HL-60/S4 treated with retinoic acid at 250 ng/mL for 4 days and 3 days (cell line): ENCODE data around the gene TSHZ3.

Experiments used
- in situ Hi-C: fragments of 300-500 bp; cut with MboI; formaldehyde crosslinking; loops from 2 replicates; pipeline ENCODE4 v1.7.0; 2022; ENCODE audit warnings: low sequenced_read_pairs

Gene TSHZ3

DNA sequence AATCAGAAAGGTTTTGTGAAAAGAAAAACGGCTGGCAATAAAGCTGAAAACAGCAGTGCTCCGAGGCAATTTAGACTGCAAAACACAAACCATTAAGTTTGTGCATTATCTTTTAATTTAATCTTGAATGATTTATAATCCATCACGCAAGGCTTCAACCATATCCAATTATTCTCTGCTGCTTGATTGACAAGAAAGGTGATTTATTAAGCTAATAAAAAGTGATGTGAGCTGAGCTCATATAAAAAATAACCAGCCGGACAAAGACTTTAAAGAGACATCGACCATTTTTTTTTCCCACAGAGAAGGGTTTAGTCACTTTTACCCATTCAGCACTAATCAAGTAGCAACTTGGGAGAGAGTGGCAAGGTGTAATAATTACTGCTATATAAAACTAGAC is 33.6 kb downstream of the TSHZ3 start:
- in situ Hi-C loops = no loop called here

DNA sequence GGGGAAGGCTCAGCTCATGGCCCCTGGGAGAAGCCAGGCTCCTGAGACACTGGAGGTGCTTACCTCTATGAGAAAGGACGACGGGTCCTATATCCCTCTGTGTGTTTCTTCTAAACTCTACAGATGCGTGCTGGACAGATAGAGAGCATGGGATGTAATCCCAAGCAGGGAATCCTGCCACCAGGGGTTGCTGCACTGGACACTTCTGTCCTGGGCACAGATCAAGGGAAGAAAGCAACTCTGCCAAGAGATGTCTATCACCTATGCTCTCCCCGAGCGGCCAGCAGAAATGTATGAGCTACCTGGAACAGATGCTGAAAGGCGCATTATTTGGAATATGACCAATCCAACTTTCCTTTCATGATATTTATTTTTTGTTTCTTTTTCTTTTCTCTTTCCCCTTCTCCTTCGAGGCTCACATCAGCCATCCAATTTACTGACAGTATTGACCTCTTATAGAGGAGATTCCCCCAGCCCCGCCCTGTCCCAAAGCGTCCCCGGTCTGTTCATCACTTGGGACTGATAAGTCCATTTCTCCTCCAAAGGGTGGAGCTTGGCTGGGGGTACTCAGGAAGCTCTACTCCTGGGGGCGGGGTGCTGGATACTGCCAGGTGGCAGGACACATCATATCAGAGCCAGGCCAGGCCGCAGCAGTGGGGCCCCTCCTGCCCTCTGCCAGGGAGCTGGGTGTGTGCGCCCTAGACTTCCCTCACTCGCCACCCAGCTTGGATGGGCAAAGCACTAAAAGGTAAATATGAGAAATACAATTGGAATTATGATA is 34.2 kb downstream of the TSHZ3 start:
- in situ Hi-C loops = no loop called here

DNA sequence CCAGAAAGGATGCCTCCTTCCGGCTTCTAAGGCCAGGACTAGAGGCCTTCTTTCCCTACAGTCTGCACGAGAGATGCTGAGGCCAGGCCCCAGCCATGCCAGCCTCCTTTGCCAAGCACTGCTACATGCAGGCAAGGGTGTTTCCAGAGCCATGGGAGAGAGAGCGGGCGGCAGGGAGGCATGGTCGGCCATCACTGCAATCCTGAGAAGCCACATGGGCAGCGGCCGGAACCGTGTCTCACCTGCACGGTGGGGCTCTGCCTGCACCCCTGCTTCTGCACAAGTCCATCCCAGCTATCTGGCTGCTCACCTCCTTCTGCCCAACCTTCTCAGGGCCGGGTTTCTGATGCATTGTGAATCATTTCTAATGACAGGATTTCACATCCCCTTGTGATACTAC is 35.1 kb downstream of the TSHZ3 start:
- in situ Hi-C loops = no loop called here

DNA sequence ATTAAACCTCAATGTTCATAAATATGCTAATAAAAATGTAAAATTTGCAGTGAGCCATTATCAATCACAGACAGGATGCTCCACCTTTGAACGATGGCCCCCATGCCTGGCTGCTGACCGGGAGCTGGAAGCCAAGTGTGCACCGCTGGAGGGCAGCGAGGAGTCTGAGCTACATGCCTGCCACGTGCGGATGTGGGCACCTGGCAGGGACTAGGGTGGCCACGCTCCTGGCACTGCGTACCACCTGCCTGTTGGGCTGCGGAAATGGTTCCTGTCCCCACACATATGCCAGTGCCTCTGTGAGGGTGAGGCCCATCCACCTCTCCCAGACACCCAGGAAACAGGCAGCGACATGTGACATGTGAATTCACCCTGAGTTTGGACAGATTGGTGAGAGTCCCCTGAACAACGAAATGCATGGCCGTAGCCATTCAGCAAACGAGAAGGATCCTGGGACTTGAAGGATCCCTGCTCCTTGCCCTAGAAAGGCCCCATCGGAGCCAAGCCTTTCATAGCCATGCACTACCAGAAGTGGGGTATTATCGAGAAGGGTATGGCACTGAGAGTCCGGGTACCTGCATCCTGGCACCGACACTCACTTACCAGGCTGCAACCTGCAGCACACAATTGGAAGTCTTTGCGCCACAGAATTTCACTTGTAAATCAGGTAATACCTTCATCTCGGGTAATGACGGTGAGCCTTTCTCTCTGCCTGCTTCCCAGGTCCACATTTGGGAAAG is 35.8 kb downstream of the TSHZ3 start:
- in situ Hi-C loops = no loop called here

DNA sequence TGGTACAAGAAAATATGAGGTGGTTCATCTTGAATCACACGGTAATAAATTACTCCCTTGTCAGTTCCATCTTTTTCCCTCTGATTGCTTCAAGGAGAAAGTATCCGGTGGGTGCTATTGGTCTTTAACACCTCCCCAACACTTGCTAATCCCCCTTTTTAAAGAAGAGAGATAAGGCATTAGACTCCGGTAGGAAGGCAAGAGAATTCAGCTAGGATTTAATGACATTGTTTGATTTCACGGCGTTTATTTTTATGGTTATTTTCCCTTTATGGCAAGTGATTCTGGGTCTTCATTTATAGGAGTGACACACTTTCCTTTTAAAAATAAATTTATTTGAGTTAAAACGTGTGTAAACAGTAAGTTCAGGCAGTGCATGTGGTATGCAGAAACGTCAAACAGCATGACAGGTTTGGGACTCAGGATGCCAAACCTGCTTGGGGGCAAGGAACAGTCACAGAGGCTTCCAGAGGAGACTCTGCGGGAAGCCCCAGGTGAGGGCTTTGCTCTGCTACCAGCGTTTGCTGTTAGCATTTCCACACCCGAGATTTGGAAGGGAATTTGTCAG is 36.5 kb downstream of the TSHZ3 start:
- in situ Hi-C loops = no loop called here

DNA sequence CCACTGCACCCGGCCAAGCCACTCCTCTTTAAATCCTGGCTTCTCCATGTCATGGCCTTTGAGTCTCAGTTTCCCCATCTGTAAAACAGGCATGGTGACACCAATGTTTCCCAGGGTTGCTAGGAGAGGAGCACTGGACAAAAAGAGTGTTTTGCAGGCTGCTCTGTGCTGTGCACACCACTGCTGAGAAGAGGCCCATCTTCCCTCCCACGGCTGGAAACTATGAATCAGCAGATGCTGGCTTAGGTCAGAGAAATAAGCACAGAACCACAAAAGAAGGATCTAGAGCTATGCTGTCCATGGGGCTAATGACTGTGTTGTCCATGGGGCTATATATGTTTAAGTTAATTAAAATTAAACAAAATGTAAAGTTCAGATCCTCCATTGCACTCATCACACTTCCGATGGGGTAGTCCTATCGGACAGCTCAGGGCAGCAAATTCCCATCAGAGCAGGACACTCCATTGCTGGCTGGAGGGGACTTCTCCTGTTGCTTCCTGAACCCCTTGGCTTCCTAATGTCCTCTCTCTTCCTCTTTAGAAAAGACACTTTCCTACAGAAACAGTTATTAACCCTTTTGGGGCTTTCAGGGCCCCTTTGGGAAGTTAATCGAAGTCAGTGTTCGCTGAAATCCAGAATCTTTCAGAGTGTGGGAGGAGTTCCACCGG is 37.1 kb downstream of the TSHZ3 start:
- in situ Hi-C loops = no loop called here

DNA sequence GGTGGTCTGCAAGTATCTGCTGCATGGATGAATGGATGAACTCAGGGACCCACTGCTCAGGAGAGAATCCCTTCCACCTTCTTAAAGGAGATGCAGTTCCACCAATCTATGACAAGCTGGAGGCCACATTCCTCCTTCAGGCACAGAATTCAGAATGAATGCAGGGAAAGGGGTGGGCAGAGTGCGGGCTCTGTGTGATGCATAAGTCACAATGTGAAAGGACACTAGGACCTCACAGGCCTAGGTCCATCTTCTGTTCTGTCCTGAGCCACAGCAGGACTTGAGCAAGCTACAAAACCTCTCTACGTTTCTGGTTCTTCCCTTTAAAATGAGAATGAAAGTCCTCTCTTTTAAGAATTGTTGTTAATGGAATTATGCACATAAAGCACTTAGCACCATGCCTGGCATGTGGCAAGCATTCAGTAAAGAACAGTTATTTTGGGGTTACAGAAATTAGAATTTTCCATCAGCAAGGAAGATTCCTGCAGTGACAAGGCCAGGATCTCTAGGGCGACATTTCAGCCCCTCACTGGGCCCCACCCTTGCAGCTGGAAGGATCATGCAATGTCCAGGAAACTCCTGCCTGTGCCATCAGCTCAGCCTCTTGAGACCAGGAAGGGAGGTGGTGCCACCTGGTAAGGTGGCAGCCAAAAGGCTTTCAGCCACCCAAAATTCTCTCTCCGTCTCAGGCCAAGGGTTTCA is 38.7 kb downstream of the TSHZ3 start:
- in situ Hi-C loops = no loop called here

DNA sequence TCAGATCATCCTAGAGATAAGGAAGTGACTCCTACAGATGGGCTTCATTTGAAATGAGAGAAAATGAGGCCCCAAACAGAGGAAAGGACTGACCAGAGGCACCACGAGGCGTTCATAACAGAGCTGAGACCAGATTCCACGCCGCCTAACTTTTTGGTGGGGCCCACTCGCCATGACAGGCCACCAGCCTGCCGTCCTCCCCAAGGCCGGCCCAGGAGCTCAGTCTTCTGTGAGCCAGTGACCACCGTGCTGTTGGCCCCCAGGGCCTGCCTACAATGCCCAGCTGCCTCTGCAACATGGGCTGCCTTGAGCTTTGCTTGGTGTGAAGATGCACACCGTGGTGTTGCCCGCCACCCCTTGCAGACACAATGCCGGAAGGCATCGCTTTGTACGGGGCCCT is 40.5 kb downstream of the TSHZ3 start:
- in situ Hi-C loops = no loop called here

DNA sequence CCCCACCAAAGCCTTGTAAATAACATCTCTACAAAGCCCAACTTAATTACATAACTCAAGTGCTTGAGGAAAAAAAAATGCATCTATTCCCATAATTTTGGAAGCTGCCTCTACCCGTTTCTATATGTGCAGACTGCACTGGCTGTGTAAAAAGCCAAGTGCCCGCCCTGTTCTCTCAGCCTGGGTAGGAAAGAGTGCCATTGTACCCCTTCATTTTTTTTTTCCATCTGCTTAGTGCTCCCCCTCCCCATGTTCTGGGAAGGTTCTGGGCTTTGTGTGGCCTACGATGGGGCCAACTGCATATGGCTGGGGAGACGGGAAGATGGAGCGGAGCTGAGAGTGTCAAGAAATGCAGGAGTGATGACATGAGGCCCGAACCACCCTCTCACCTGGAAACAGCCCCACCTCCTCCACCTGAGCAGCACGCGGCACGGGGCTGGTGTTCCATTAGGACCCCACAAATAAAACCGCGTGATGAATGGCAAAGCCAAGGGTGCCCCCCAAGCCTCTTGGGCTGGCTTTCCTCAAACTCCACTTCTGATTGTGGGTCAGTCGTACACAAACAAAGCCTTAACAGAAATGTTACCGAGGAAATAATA is 42.1 kb downstream of the TSHZ3 start:
- in situ Hi-C loops = no loop called here

DNA sequence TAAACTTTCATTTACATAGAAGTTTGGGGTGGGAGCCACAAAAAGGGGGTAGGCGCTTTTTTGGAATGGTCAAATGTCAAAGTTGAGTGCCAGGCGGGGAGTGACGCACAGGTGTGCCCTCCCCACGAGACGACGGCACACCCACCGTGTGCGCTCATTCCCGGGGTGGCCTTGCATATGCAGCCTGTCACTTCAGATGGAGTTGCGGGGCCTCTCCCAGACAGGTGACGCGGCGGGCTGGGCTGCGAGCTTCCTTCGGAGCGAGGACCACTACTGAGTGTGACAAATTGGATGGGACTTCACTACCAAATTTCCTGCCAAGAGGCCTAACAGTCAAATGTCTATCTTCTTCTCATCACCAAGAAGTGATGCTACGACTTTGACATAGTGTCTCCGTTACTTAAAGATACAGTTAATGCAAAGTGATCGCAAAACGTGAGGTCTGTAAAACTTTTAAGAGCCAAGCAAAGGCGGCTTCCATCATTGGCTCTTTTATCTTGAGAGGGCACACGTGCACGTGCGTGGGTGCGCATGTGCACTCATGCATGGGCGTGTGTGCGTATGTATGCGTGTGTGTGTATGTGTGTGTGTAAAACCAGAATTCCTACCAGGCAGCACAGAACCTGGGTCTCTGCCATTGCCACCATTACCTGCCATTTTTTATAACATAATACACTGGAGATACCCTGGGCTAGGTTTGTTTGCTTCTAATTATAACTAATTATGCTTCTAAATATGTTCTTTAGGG is 43.1 kb downstream of the TSHZ3 start:
- in situ Hi-C loops = no loop called here

DNA sequence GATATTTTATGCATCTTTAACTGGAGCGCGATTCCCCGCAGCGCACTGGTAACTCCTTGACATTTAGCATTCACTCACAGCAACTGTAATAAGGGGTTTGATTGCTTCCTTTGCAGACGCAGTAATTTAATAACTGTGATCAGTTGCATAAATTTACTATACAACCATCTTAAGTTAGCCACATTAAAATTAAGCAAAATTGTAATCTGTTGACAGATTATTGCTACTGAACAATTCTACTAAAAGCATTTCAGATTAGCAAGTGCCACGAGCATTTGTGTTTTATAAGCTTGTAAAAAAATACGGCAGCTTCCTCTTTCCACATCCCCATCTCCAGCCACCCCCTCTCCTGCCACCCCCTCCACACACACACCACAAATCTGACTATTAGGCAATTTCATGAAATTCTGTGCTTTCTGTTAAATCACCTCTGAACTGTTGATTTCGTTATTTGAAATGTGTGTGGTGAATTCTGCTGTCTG is 44.4 kb downstream of the TSHZ3 start:
- in situ Hi-C loops = no loop called here

DNA sequence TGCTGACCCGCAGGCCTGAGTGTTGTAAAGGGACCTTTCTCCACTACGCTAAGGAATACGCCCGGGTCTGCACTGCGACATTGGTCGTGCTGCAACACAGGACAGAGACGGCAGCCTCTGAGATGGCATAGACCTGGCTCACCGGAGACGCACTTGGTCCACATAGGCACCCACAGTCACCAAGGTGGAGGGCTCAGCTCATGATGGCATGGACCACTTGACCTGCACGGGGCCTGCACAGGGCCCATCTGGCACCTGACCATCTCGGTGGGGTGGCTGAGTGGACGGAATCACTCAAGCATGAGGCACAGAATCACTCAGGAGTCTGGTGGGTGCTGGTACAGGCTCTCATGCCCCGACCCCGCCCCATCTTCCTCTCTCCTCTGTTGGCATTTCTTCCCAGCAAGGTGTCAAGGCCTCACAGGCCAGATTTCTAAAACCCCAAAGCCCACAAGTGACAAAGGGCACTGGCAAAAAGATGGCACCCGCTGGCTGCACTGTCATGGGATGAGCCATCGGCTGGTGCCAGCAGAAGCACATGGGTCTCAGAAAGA is 45.9 kb downstream of the TSHZ3 start:
- in situ Hi-C loops = no loop called here

DNA sequence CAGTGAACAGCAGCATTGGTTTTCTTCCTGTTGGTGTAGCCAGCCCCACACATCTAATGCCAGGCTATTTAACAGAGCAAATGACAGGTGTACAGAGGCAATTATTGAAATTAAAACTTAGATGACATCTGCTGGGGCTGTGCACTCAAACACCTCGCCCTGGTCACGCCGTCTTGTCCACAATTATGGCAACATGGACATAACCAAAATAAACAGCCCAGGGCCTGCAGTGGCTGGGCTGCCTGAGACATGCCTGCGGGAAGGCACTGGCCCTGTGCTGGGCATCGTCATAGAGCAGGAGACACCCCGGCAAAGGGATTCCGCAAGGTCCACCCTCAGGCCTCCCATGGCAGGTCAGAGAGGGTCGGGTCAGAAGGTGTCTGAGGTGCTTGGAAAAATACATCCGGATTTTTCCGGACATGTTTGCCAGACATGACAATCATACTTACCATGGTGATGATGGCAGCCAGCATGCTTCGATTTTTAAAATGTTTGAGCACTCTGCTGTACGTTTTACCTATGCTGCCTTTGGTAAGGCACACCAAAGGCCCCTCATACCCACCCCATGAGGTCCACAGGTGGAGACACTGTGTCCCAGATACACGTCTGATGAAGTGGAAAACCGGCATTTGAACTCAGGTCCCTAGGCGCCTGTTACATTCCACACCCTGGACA is 47.8 kb downstream of the TSHZ3 start:
- in situ Hi-C loops = no loop called here

DNA sequence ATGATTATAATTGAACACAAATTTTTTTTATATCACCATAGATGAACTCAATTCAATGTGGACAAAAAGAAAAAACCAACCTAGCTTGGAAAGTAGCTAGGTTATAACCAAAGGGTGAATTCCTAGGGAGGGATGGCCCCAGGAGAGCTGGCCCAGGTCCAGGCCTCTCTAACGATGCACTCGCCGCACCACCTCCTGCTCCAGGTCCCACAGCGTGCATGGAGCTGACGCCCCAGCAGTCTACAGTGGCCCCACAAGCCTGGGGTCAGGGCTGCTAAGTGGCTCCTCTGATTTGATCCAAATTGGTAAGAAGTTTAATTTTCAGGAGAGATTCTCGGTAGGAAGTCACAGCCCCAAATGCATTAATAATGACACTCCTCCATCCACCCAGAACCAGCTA is 48.8 kb downstream of the TSHZ3 start:
- in situ Hi-C loops = no loop called here

DNA sequence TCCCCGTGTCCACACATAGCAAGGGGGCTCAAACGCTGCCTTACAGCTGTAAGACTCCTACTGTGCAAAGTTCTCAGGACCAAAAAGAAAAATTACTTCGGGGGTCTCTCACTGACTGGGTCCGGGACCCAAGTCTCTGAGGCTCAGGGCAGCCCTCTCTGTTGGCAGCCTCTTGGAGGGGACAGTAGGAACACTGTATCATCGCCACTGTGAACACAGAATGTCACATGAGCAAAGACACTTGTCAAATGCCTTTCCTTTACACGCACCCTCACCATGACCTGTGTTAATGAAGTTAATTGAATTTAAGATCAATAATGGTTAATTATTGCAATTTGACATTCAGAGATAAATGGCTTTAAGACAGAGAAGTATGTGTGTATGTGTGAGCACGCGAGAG is 49.6 kb downstream of the TSHZ3 start:
- in situ Hi-C loops = no loop called here

DNA sequence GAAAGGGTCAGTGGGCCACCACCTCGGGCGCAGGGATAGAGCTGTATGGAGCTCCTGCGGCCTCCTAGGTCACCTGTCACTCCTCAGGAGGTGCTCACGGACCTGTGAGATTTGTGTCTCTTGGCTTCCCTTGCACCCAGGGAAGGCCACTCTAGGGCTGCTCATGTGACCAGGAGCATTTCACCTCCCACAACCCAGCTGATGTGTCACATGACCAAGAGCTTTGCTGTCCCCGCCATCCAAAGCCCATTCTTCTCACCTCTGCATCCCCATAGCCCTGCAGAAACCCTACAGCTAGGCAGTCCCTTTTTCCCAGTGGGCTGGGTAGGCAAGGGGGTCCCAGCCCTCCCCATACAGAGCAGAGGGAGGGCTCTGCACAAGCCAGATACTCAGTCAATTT is 51.2 kb downstream of the TSHZ3 start:
- in situ Hi-C loops = no loop called here

DNA sequence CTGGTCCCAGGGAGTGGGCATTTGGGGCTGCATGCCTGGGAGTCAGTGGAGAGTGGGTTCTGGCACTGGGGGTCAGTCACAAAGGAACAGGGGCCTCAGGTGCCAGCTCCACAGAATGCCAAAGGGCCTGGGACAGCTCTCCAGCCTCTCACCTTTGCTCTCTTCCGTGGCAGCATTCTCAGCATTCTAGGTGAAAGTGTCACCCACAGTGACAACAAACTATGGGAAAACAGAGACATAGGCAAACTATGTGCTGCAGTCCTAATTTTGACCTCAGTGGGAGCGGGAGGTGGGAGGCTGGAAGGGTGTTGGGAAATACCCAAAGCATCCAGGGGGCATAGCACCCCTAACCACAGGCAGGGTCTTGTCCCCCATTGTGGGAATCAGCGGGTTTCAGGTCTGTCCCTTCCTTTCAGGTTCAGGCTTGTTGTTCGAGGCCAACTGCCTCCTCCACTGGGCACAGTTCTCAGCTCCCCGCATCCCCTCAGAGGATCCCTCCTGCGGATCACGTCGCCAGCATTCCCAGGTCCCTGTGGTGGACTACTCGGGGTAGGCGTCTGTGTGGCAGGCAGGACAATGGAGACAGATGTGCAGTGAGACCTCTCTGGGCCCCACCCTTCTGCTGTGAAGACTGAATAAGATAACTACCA is 52.4 kb downstream of the TSHZ3 start:
- in situ Hi-C loops = no loop called here

DNA sequence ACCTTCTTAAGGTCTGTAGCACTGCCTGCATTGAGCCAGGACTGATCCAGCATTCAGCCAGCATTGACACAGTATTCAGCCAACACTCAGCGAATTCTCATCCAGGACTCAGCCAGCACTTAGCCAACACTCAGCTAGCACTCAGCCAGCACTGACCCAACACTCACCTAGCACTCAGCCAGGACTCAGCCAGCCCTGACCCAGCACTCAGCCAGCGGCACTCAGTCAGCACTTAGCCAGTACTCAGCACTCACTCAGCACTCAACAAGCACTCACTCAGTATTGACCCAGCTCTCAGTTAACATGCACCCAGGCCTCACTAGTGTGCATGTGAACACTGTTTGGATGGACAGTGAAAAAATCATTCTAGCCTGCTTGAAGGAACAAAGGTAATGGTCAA is 55.0 kb downstream of the TSHZ3 start:
- in situ Hi-C loops = no loop called here
